HG03354 (cell line): ENCODE data around the gene CUX1.

Experiments used
- ATAC-seq: cut with Tn5 transposase; IDR thresholded peaks from one replicate; pipeline ENCODE4 v1.9.1; 2021; ENCODE audit warnings: mild to moderate bottlenecking; ENCODE audit not compliant: unreplicated experiment, poor library complexity, severe bottlenecking

CUX1 gene

GRCh38 chr7:102096706-102097427 lies 279.4 kb downstream of the CUX1 start:
- no peak for ATAC-seq

- no peak for ATAC-seq
Measured at GRCh38 chr7:102097601-102098161, 280.3 kb downstream of the CUX1 start.

- no peak for ATAC-seq
Measured at GRCh38 chr7:102098986-102099385, 281.6 kb downstream of the CUX1 start.

GRCh38 chr7:102099474-102099873 lies 282.0 kb downstream of the CUX1 start:
- no peak for ATAC-seq

- no peak for ATAC-seq
Measured at GRCh38 chr7:102101111-102101551, 283.7 kb downstream of the CUX1 start.

- ATAC-seq = no peak
Measured at GRCh38 chr7:102101926-102102325, 284.5 kb downstream of the CUX1 start.

- ATAC-seq = no peak
Measured at GRCh38 chr7:102103027-102103372, 285.6 kb downstream of the CUX1 start.

- no peak for ATAC-seq
Measured at GRCh38 chr7:102104245-102104644, 286.8 kb downstream of the CUX1 start.

- no peak for ATAC-seq
Measured at GRCh38 chr7:102106625-102107024, 289.2 kb downstream of the CUX1 start.

- ATAC-seq = no peak
Measured at GRCh38 chr7:102107474-102108104, 290.2 kb downstream of the CUX1 start.

GRCh38 chr7:102111061-102112041 lies 293.9 kb downstream of the CUX1 start:
- no peak for ATAC-seq

GRCh38 chr7:102115181-102115580 lies 297.8 kb downstream of the CUX1 start:
- no peak for ATAC-seq

- no peak for ATAC-seq
Measured at GRCh38 chr7:102115931-102116330, 298.5 kb downstream of the CUX1 start.

GRCh38 chr7:102117743-102118142 lies 300.3 kb downstream of the CUX1 start:
- no peak for ATAC-seq

GRCh38 chr7:102119213-102119651 lies 301.8 kb downstream of the CUX1 start:
- ATAC-seq = no peak

GRCh38 chr7:102119925-102120324 lies 302.5 kb downstream of the CUX1 start:
- no peak for ATAC-seq

GRCh38 chr7:102120666-102121195 lies 303.3 kb downstream of the CUX1 start:
- ATAC-seq = no peak

- no peak for ATAC-seq
Measured at GRCh38 chr7:102122026-102122425, 304.6 kb downstream of the CUX1 start.

- ATAC-seq = no peak
Measured at GRCh38 chr7:102125127-102125596, 307.7 kb downstream of the CUX1 start.

- ATAC-seq = no peak
Measured at GRCh38 chr7:102128303-102128702, 310.9 kb downstream of the CUX1 start.
